GM18867 (cell line): Measurements from ENCODE around the gene FBXW8.

Experiments used
- ATAC-seq: cut with Tn5 transposase; IDR thresholded peaks from one replicate; pipeline ENCODE4 v1.9.1; 2021; ENCODE audit warnings: mild to moderate bottlenecking, moderate library complexity; ENCODE audit not compliant: unreplicated experiment

FBXW8 gene

GRCh38 chr12:117034701-117035151 is 124.0 kb downstream of the FBXW8 start:
- no peak for ATAC-seq

DNA sequence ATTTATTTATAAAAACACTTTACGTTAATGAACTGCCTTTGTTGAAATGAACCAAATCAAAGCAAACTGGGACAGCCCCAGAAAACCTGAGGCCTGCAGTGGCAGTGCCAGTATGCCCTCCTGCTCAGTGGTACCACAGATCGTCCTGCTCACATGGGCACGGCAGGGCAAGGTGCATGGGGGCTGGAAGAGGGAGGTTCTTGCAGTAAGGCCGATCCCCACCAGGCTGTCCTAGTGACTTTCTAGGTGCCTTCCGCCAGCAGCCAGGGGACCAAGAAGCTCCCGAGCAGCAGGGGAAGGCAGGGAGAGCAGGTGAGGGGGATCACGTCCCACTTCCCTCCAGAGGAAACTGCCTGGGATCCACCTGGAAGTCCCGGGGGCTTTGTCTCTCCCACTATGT is 124.5 kb downstream of the FBXW8 start:
- ATAC-seq, result no peak

- ATAC-seq, result no peak
These were observed 125.3 kb downstream of the FBXW8 start for GRCh38 chr12:117036046-117036445.

DNA sequence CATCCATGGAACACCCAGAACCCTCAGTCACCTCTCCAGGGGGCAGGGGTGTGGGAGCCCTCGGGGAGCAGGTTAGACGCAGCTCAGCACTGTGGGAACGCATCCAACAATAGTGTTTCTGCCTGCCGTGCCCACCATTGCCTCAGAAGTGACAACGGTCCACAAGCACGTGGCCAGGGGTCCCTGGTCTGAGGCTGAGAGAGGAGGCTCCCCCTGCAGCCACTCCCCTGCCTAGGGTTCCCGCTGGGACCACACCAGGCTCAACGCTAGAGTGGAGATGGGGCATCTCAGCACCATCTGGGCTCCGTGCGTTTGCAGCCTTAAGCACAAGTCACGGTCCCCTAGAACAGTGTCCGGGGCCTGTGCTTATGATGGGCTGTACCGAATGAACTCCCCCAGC is 125.8 kb downstream of the FBXW8 start:
- no peak for ATAC-seq

DNA sequence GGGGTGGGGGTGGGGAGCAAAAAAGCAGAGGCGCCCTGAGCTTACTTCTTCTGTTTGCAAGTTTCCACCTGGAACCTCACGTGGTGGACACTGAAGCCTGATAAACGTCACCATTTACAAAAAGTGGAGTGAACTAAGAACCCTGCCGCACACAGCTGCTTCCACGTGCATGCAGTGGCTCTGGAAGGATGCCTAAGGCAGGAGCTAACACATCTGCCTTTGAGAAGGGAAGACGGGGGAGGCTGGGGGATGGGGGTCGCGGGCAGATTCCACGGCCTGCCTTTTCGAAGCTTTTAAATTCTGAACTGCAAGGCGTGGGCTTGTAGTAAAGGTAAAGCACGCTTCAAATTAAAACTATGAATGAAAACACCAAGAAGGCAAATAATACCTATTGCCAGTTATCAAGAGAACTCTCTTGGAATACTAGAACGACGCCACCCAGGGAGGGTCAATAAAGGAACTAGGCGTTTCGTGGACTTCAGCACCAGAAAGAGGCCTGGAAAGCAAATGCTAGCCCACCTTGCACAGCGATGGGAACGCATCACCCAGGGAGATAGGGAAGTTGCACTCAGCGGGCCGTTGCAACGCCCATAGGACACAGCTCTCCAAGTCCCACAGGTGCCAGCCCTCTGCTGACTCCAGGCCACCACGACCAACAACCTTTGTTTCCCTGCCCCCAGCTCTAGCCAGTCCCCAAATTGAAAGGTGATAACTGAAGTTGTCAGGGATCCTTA is 126.7 kb downstream of the FBXW8 start:
- no peak for ATAC-seq

GRCh38 chr12:117038023-117038680 is 127.4 kb downstream of the FBXW8 start:
- no peak for ATAC-seq

DNA sequence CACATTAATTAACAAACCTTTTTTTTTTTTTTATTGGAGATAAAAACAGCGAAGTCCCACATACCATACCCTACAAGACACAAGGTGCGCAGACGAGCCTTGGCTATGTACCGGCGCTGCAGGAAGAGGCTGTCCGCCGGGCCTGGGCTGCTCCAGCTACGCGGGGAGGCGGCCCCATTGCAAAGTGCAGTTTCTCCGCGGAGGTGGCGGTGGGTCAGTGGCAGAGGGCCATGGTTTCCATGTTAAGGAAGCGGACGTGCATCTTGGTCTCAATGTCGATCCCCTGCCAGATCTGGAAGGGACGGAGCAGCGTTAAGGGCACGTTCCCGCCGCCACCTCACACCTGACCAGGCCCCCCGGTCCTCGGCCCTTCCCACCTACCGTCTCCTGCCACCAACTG is 128.2 kb downstream of the FBXW8 start:
- no peak for ATAC-seq

DNA sequence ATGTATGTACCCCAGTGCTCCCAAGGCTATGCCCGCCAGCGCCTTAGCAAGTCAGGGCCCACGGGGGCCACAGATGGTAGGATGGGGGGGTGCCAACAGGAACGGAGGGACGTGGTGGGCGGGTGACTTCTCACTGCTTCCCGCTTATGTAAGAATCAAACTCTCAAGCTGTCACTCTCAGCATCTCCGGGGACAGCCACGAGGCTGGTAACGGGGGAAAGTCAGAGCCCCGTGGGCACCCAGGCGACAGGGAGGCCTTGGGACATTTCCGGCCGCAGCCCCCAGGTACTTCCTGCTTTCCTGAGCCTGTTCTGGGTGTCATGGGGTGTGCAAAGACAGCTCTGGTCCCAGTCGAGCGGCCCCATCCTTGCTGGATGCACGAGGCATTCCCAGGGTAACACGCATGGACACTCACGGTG is 129.2 kb downstream of the FBXW8 start:
- ATAC-seq, result no peak

DNA sequence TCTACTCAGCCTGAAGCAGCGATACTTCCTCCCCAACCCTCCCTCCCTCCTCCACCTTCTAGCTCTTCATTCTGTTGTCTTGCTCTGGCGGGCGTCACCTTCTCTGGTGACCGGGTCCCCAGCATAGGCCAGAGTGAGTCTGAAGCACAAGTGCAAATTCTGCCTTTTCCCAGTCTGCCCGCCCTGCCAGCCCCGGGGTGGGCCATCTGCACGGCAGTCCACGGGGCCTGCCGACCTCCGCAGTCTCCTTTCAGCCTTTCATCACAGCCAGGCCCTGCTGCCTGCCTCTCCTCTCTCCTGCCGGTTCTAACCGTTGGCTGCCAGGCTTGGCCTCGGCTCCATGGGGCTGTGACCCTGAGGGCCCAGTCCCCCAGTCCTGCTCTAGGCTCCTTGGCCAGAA is 129.7 kb downstream of the FBXW8 start:
- ATAC-seq, result no peak

GRCh38 chr12:117041798-117042170 is 131.0 kb downstream of the FBXW8 start:
- ATAC-seq, result no peak

GRCh38 chr12:117042171-117042842 is 131.6 kb downstream of the FBXW8 start:
- ATAC-seq, result no peak

DNA sequence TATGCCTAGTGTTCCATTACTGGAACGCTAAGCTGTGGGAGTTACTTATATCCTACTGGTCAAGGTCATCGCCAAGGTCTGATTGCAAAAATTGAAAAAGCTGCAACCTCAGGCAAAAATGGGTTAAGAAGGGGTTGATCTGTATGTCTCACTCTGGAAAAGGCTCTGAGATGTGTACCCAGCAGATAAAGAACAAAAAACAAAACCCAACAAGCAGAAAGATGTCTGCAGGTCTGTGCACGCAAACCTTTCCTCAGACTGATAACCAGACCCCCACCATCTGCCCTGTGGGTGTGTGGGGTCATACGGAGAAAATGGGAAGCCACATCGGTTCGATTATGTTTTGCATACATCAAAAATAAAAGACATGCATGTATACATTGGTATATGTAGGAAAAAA is 132.1 kb downstream of the FBXW8 start:
- no peak for ATAC-seq

GRCh38 chr12:117044311-117044710 is 133.6 kb downstream of the FBXW8 start:
- no peak for ATAC-seq

GRCh38 chr12:117044790-117045159 is 134.0 kb downstream of the FBXW8 start:
- no peak for ATAC-seq

GRCh38 chr12:117045160-117046010 is 134.6 kb downstream of the FBXW8 start:
- no peak for ATAC-seq

DNA sequence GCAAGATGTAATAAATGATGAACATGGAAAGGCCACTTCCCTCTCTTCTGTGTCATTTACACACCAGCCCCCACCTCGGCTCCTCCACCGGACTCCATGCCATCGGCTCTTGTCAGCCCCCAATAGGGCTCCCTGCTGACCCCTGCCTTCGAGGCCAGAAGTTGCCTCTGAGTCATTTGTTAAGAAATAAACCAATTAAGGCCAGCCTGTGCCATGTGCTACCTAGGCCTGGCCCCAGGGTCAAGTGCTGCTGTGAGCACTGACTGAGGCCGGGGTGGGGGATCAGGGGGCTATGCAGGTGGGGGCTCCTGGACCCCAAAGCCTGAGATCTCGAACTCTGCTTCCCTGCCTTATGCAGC is 135.2 kb downstream of the FBXW8 start:
- ATAC-seq, result no peak

DNA sequence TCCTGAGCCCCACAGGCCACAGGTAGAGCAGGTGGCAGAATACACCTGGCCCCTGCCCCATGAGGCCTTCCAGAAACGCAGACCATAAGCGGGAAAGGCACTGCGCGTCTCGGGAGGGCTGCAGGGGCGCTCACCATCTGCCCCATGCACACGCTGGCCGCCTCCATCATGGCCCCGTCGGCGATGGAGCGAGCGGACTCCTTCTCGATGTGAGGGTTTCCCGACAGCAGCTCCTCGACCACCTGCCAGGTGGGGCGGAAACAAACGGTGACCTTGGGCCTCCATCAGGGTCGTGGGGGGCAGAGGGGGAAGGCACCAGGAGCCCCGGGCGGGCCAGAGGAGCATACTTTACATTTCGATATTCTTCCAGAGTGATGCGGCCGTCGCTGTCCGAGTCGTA is 135.7 kb downstream of the FBXW8 start:
- no peak for ATAC-seq

- ATAC-seq, result no peak
These were observed 136.2 kb downstream of the FBXW8 start for GRCh38 chr12:117046861-117047530.

DNA sequence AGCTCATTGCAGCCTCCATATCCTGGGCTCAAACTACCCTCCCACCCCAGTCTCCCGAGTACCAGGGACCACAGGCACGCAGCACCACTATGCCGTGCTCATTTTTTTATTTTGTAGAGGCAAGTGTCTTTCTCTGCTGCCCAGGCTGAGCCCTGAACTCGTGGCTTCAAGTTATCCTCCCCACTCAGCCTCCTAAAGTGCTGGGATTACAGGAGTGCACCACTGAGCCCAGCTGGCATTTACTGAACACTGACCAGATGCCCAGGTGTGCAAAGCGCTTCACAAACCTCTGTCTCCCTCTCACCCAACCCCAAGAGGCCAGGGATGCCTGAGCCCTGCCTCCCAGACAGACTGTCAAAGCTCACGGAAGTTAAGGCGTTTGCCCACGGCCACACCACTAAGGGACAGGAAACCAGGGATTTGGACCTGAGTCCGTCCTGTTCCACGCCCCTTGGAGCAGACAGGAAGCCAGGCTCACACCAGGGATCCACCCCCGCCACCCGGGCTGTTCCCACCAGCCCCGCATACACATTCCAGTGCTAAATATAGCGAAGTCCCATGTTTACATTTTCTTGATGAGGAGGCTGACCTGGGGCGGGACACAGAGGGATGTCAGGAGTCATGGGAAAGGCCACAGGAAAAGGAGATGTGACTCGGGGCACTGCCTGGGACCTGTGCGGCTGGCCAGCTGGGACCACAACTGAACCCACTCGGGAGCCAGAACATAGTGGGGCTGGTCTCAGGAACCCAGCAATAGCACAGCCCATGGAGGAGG is 137.2 kb downstream of the FBXW8 start:
- ATAC-seq, result no peak

GRCh38 chr12:117048585-117048904 is 137.8 kb downstream of the FBXW8 start:
- ATAC-seq, result no peak
